HEK293 (cell line): ENCODE data around the gene DPPA5.

ENCODE experiments used
- BCL6B ChIP-seq: fragments of 450-650 bp; formaldehyde crosslinking; IDR thresholded peaks from 2 replicates; pipeline ENCODE4 v1.5.1; 2017; ENCODE audit warnings: missing biosample characterization, missing genetic modification characterization
- EGR2 ChIP-seq: fragments of 450-650 bp; formaldehyde crosslinking; IDR thresholded peaks from 2 replicates; pipeline ENCODE4 v1.5.1; 2016; ENCODE audit warnings: low read depth, missing biosample characterization, missing genetic modification characterization
- FEZF1 ChIP-seq: fragments of 450-650 bp; formaldehyde crosslinking; IDR thresholded peaks from 2 replicates; pipeline ENCODE4 v1.5.1; 2016; ENCODE audit warnings: missing biosample characterization, missing genetic modification characterization
- GLIS1 ChIP-seq: fragments of 450-650 bp; formaldehyde crosslinking; IDR thresholded peaks from 2 replicates; pipeline ENCODE4 v1.5.1; 2016; ENCODE audit warnings: missing biosample characterization, missing genetic modification characterization
- GLIS2 ChIP-seq: fragments of 450-650 bp; formaldehyde crosslinking; IDR thresholded peaks from 2 replicates; pipeline ENCODE4 v1.5.1; 2016; ENCODE audit warnings: missing biosample characterization, missing genetic modification characterization
- INSM2 ChIP-seq: fragments of 450-650 bp; formaldehyde crosslinking; IDR thresholded peaks from 2 replicates; pipeline ENCODE4 v1.5.1; 2016; ENCODE audit warnings: missing biosample characterization, missing genetic modification characterization
- KLF16 ChIP-seq: fragments of 450-650 bp; formaldehyde crosslinking; IDR thresholded peaks from 2 replicates; pipeline ENCODE4 v1.5.1; 2017; ENCODE audit warnings: missing biosample characterization, missing genetic modification characterization
- PATZ1 ChIP-seq: fragments of 450-650 bp; formaldehyde crosslinking; IDR thresholded peaks from 2 replicates; pipeline ENCODE4 v1.5.1; 2016; ENCODE audit warnings: missing biosample characterization, missing genetic modification characterization
- PRDM1 ChIP-seq: fragments of 450-650 bp; formaldehyde crosslinking; IDR thresholded peaks from 2 replicates; pipeline ENCODE4; 2016; ENCODE audit warnings: missing biosample characterization, missing genetic modification characterization
- YY1 ChIP-seq: fragments of 450-650 bp; formaldehyde crosslinking; IDR thresholded peaks from 2 replicates; pipeline ENCODE4 v1.5.1; 2018; ENCODE audit warnings: missing biosample characterization, missing genetic modification characterization
- ZBTB17 ChIP-seq: fragments of 450-650 bp; formaldehyde crosslinking; IDR thresholded peaks from 2 replicates; pipeline ENCODE4 v1.5.1; 2016; ENCODE audit warnings: missing biosample characterization, missing genetic modification characterization
- ZBTB49 ChIP-seq: fragments of 450-650 bp; formaldehyde crosslinking; IDR thresholded peaks from 2 replicates; pipeline ENCODE4 v1.5.1; 2016; ENCODE audit warnings: missing biosample characterization, missing genetic modification characterization, low read depth
- ZEB2 ChIP-seq: fragments of 450-650 bp; formaldehyde crosslinking; IDR thresholded peaks from 2 replicates; pipeline ENCODE4 v1.5.1; 2016; ENCODE audit warnings: missing biosample characterization, missing genetic modification characterization
- ZNF16 ChIP-seq: fragments of 450-650 bp; formaldehyde crosslinking; IDR thresholded peaks from 2 replicates; pipeline ENCODE4 v1.5.1; 2016; ENCODE audit warnings: low read depth, missing biosample characterization, missing genetic modification characterization
- ZNF391 ChIP-seq: fragments of 450-650 bp; formaldehyde crosslinking; IDR thresholded peaks from 2 replicates; pipeline ENCODE4 v1.5.1; 2016; ENCODE audit warnings: low read depth, missing biosample characterization, missing genetic modification characterization, borderline replicate concordance
- ZNF585B ChIP-seq: fragments of 450-650 bp; formaldehyde crosslinking; IDR thresholded peaks from 2 replicates; pipeline ENCODE4 v1.5.1; 2016; ENCODE audit warnings: missing biosample characterization, missing genetic modification characterization
- ZNF596 ChIP-seq: fragments of 450-650 bp; IDR thresholded peaks from 2 replicates; pipeline ENCODE4 v1.5.0; 2018; ENCODE audit warnings: missing biosample characterization, mild to moderate bottlenecking, missing genetic modification characterization, moderate library complexity
- ZNF692 ChIP-seq: fragments of 450-650 bp; formaldehyde crosslinking; IDR thresholded peaks from 2 replicates; pipeline ENCODE4 v1.5.1; 2016; ENCODE audit warnings: missing biosample characterization, missing genetic modification characterization
- ZNF785 ChIP-seq: fragments of 450-650 bp; formaldehyde crosslinking; IDR thresholded peaks from 2 replicates; pipeline ENCODE4 v1.5.1; 2016; ENCODE audit warnings: missing biosample characterization, missing genetic modification characterization
- ZXDB ChIP-seq: fragments of 450-650 bp; formaldehyde crosslinking; IDR thresholded peaks from 2 replicates; pipeline ENCODE4 v1.5.1; 2016; ENCODE audit warnings: missing biosample characterization, missing genetic modification characterization
- TF ChIP-seq, protein P1 (sequence below): fragments of 450-650 bp; formaldehyde crosslinking; optimal IDR thresholded peaks from 2 replicates; pipeline ENCODE3; 2016; ENCODE audit warnings: missing biosample characterization, mild to moderate bottlenecking, missing genetic modification characterization
- TF ChIP-seq, protein P2 (sequence below): fragments of 450-650 bp; formaldehyde crosslinking; IDR thresholded peaks from 2 replicates; pipeline ENCODE4 v1.5.1; 2017; ENCODE audit warnings: missing biosample characterization, missing genetic modification characterization
- TF ChIP-seq, protein P3 (sequence below): fragments of 450-650 bp; formaldehyde crosslinking; IDR thresholded peaks from 2 replicates; pipeline ENCODE4 v1.5.1; 2017; ENCODE audit warnings: missing biosample characterization, missing genetic modification characterization
- TF ChIP-seq, protein P4 (sequence below): fragments of 450-650 bp; formaldehyde crosslinking; IDR thresholded peaks from 2 replicates; pipeline ENCODE4 v1.5.1; 2016; ENCODE audit warnings: missing biosample characterization, missing genetic modification characterization

Gene DPPA5

GRCh38 chr6:73309785-73310502 is 44.1 kb downstream of the DPPA5 start (continued):
- TF ChIP-seq PATZ1 (peak; percentile 86), PRDM1 (tag by site-specific recombination) (no peak), ZBTB17 (tag by site-specific recombination) (peak; percentile 85), ZNF585B (tag by site-specific recombination) (no peak), ZNF785 (tag by site-specific recombination) (no peak), FEZF1 (tag by site-specific recombination) (peak; percentile 53), ZXDB (tag by site-specific recombination) (peak; percentile 99), KLF16 (tag by site-specific recombination) (0 out of 2 replicates have a peak, but pooled peaks have one; percentile 60), ZEB2 (tag by site-specific recombination) (peak; percentile 83), ZNF391 (tag by site-specific recombination) (no peak), INSM2 (tag by site-specific recombination) (no peak), EGR2 (tag by site-specific recombination) (peak; percentile 90), YY1 (tag by site-specific recombination) (peak; percentile 6; the same call in 1 of the 2 replicates), ZNF596 (tag by site-specific recombination) (no peak), ZNF692 (tag by site-specific recombination) (peak; percentile 49), ZNF16 (0 out of 2 replicates have a peak, but pooled peaks have one; percentile 13), ZBTB49 (tag by site-specific recombination) (no peak), BCL6B (tag by site-specific recombination) (no peak), GLIS2 (tag by site-specific recombination) (peak; percentile 65), GLIS1 (peak; percentile 21; the same call in 1 of the 2 replicates)
- TF ChIP-seq, protein P1, sequence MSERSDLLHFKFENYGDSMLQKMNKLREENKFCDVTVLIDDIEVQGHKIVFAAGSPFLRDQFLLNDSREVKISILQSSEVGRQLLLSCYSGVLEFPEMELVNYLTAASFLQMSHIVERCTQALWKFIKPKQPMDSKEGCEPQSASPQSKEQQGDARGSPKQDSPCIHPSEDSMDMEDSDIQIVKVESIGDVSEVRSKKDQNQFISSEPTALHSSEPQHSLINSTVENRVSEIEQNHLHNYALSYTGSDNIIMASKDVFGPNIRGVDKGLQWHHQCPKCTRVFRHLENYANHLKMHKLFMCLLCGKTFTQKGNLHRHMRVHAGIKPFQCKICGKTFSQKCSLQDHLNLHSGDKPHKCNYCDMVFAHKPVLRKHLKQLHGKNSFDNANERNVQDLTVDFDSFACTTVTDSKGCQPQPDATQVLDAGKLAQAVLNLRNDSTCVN = peak; percentile 62
- TF ChIP-seq, protein P2, sequence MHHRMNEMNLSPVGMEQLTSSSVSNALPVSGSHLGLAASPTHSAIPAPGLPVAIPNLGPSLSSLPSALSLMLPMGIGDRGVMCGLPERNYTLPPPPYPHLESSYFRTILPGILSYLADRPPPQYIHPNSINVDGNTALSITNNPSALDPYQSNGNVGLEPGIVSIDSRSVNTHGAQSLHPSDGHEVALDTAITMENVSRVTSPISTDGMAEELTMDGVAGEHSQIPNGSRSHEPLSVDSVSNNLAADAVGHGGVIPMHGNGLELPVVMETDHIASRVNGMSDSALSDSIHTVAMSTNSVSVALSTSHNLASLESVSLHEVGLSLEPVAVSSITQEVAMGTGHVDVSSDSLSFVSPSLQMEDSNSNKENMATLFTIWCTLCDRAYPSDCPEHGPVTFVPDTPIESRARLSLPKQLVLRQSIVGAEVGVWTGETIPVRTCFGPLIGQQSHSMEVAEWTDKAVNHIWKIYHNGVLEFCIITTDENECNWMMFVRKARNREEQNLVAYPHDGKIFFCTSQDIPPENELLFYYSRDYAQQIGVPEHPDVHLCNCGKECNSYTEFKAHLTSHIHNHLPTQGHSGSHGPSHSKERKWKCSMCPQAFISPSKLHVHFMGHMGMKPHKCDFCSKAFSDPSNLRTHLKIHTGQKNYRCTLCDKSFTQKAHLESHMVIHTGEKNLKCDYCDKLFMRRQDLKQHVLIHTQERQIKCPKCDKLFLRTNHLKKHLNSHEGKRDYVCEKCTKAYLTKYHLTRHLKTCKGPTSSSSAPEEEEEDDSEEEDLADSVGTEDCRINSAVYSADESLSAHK (tag by site-specific recombination) = no peak
- TF ChIP-seq, protein P3, sequence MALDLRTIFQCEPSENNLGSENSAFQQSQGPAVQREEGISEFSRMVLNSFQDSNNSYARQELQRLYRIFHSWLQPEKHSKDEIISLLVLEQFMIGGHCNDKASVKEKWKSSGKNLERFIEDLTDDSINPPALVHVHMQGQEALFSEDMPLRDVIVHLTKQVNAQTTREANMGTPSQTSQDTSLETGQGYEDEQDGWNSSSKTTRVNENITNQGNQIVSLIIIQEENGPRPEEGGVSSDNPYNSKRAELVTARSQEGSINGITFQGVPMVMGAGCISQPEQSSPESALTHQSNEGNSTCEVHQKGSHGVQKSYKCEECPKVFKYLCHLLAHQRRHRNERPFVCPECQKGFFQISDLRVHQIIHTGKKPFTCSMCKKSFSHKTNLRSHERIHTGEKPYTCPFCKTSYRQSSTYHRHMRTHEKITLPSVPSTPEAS (tag by site-specific recombination) = no peak
- TF ChIP-seq, protein P4, sequence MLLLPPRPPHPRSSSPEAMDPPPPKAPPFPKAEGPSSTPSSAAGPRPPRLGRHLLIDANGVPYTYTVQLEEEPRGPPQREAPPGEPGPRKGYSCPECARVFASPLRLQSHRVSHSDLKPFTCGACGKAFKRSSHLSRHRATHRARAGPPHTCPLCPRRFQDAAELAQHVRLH (tag by site-specific recombination) = 0 out of 2 replicates have a peak, but pooled peaks have one; percentile 10
